OCI-LY3 (cell line): ENCODE results near the gene CD6.
A peak's percentile ranks its signal among the peaks of the same experiment; 100 is the strongest.

Experiments
- CTCF ChIP-seq: fragments of 200-600, 300-600 bp; sonication (generic); IDR thresholded peaks from 2 replicates; pipeline ENCODE4 v1.5.1; 2014; ENCODE audit warnings: antibody characterized with exemption, low read length, low read depth
- EZH2phosphoT487 ChIP-seq: fragments of 200-600 bp; shearing (Covaris generic); IDR thresholded peaks from 2 replicates; pipeline ENCODE4 v1.6.1; 2018; ENCODE audit warnings: antibody characterized with exemption, mixed run types, low read depth

- TF ChIP-seq CTCF (peak; percentile 16; the same call in 1 of the 2 replicates), EZH2phosphoT487 (no peak)
These were observed 38.2 kb downstream of the CD6 start for GRCh38 chr11:61009392-61010275.
